Measurements from ENCODE around the gene NTN1.
"Not testable (repeated sequence)": the region's sequence is repeated elsewhere in the genome, so short reads cannot be mapped to it uniquely, and the experiment has no call there.

DNA sequence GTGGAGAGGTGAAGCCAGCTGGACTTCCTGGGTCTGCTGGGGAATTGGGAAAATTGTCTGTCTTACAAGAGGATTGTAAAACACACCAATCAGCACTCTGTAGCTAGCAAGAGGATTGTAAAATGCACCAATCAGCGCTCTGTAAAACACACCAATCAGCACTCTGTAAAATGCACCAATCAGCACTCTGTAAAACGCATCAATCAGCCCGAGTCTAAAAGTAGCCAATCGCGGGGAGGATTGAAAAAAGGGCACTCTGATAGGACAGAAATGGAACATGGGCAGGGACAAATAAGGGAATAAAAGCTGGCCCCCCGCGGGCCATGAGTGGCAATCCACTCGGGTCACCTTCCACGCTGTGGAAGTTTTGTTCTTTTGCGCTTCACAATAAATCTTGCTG is 130.4 kb downstream of the NTN1 start:
- not testable (repeated sequence) for TF ChIP-seq EZH2 (IDR thresholded peaks at IDR 0.05; ENCODE audit: insufficient read depth, poor library complexity, severe bottlenecking); EZH2phosphoT487 (IDR thresholded peaks at IDR 0.05; ENCODE audit: insufficient read depth, low read depth)
